Activated T-helper 2 cell treated with anti-CD3 and anti-CD28 coated beads, Interferon-gamma antibody, Interleukin-2, Interleukin-4, amounts not matched to agents 10 μg/mL and 5 μg/mL and 100 μg/mL, durations not matched to agents 14 hours and 24 hours and 36 hours (primary cell): Measurements from ENCODE around the gene SORCS1. TPM values are rescaled to one million over a fixed set of nuclear protein-coding genes. Genes with fewer than 3 reads are reported as not detected.

Experiments
- DNase-seq: peaks from one replicate; pipeline ENCODE4 v3.0.0; 2021; ENCODE audit warnings: low spot score
- H3K27ac Mint-ChIP-seq: one replicate; pipeline ENCODE4 v1.8.0; 2021; ENCODE audit warnings: mixed read lengths
- H3K27me3 Mint-ChIP-seq: one replicate; pipeline ENCODE4 v1.8.0; 2021; ENCODE audit warnings: low read depth, mixed read lengths
- H3K36me3 Mint-ChIP-seq: one replicate; pipeline ENCODE4 v1.8.0; 2021; ENCODE audit warnings: low read depth, mixed read lengths
- H3K4me1 Mint-ChIP-seq: one replicate; pipeline ENCODE4 v1.8.0; 2021; ENCODE audit warnings: low read depth, mixed read lengths
- H3K4me3 Mint-ChIP-seq: one replicate; pipeline ENCODE4 v1.8.0; 2021; ENCODE audit warnings: low read depth, mild to moderate bottlenecking, moderate library complexity, mixed read lengths
- H3K9me3 Mint-ChIP-seq: one replicate; pipeline ENCODE4 v1.8.0; 2021; ENCODE audit warnings: mixed read lengths
- intact Hi-C: fragments of 100-400 bp; cut with micrococcal nuclease; formaldehyde crosslinking; loops from one replicate; pipeline ENCODE4 v1.15.1; 2023
- total RNA-seq: library from RNA; stranded (reverse); gene quantifications from 2 replicates; pipeline ENCODE4 v1.2.3, GENCODE V29; 2022

SORCS1 gene
- total RNA-seq, 1 donor from 2014 or later, result 0.09 TPM

DNA sequence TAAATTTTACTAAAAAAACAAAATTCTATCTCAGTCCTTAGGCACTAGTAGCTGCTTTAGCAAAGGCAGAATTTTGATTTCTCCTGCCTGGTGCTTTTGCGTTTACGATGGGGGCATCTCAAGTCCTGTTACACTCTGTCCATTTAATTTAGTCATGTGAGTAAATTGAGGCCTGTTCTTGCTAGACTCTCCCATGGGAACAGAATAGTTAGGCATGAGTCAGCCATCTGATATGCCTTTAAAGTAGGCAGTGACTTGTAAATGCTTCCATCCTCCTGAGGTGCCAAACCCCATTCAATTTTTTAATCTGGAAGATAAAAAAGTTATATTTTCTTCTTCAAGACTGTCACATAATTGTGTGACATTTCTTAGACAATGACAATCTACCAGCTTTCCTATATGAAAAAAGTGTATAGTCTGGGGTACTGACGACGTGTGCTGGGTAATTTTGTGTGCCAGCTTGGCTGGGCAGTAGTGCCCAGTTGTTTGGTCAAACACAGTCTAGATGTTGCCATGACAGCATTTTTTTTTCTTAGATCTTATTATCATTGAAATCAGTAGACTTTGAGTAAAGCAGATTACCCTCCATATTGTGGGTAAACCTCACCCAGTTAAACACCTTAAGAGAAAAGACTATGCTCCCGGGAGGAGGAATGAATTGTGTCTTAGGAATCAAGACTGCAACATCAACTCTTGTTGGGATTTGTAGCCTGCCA is 603.4 kb downstream of the SORCS1 start:
- peaks cover 4% of the 10 kb centered on the region for H3K9me3 Mint-ChIP-seq
- no peaks in the 10 kb centered on the region for H3K4me1 Mint-ChIP-seq
- DNase-seq, result no peak
- intact Hi-C loops, result no loop called here
- H3K36me3 Mint-ChIP-seq, result no peaks in the 10 kb centered on the region
- no peak overlapping the region for H3K4me3 Mint-ChIP-seq
- H3K27ac Mint-ChIP-seq, result no peak overlapping the region
- H3K27me3 Mint-ChIP-seq, result no peaks in the 10 kb centered on the region

DNA sequence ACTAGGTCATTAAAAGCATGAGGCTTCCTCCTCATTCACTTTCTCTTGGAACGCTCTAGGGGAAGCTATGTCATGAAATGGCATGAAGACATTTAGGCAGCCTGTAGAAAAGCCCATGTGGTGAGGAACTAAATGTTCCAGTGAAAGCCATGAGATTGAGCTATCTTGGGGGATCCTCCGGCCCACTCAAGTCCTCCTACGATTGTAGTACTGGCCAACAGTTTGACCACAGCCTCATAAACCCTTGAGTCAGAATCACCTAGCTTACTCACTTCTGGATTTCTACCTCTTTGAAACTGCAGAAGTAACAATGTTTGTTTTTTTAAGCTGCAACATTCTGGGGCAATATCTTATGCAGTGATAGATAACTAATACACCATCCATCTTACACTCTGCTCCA is 605.1 kb downstream of the SORCS1 start:
- no peak overlapping the region for H3K4me3 Mint-ChIP-seq
- DNase-seq, result no peak
- H3K27ac Mint-ChIP-seq, result no peak overlapping the region
- no peaks in the 10 kb centered on the region for H3K36me3 Mint-ChIP-seq
- H3K4me1 Mint-ChIP-seq, result no peaks in the 10 kb centered on the region
- H3K27me3 Mint-ChIP-seq, result no peaks in the 10 kb centered on the region
- H3K9me3 Mint-ChIP-seq, result peaks cover 4% of the 10 kb centered on the region
- intact Hi-C loops, result no loop called here

- Mint-ChIP-seq H3K4me1 (no peaks in the 10 kb centered on the region), H3K9me3 (peaks cover 4% of the 10 kb centered on the region), H3K36me3 (no peaks in the 10 kb centered on the region), H3K27me3 (no peaks in the 10 kb centered on the region), H3K4me3 (no peak overlapping the region), H3K27ac (no peak overlapping the region)
- no peak for DNase-seq
- intact Hi-C loops, result no loop called here
Measured at GRCh38 chr10:106557951-106558733, 606.4 kb downstream of the SORCS1 start.

DNA sequence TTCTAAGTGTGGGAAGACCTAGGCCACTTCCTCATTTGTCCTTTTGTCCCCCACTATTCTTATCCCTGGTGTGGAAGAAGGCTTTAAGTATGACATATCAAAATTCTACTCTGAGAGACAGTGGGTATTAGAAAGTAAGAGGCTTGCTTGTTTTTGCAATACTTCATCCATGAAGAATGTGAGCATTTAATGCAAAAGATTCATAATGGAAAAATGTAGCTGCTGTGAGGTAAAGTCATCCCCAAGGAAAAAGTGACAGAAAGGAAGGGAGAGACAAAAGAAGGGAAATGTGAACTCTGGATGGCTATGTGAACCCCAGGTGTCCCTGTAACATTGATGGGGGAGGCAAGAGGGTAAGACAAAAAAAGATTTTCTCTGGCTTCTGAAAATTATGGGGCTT is 607.5 kb downstream of the SORCS1 start:
- Mint-ChIP-seq H3K27ac (no peak overlapping the region), H3K36me3 (no peaks in the 10 kb centered on the region), H3K9me3 (peaks cover 4% of the 10 kb centered on the region), H3K27me3 (no peaks in the 10 kb centered on the region), H3K4me3 (no peak overlapping the region), H3K4me1 (no peaks in the 10 kb centered on the region)
- DNase-seq, result no peak
- intact Hi-C loops, result no loop called here

- no peak for DNase-seq
- H3K4me1 Mint-ChIP-seq, result no peaks in the 10 kb centered on the region
- H3K9me3 Mint-ChIP-seq, result peaks cover 4% of the 10 kb centered on the region
- intact Hi-C loops, result no loop called here
- H3K27me3 Mint-ChIP-seq, result no peaks in the 10 kb centered on the region
- no peaks in the 10 kb centered on the region for H3K36me3 Mint-ChIP-seq
- H3K27ac Mint-ChIP-seq, result no peak overlapping the region
- no peak overlapping the region for H3K4me3 Mint-ChIP-seq
Measured at GRCh38 chr10:106555599-106555998, 608.9 kb downstream of the SORCS1 start.

- Mint-ChIP-seq H3K4me3 (no peak overlapping the region), H3K4me1 (no peaks in the 10 kb centered on the region), H3K27ac (no peak overlapping the region), H3K9me3 (no peaks in the 10 kb centered on the region), H3K27me3 (no peaks in the 10 kb centered on the region), H3K36me3 (no peaks in the 10 kb centered on the region)
- intact Hi-C loops, result no loop called here
- no peak for DNase-seq
Measured at GRCh38 chr10:106551501-106552062, 612.9 kb downstream of the SORCS1 start.

- Mint-ChIP-seq H3K27ac (no peak overlapping the region), H3K4me3 (no peak overlapping the region), H3K9me3 (no peaks in the 10 kb centered on the region), H3K27me3 (no peaks in the 10 kb centered on the region), H3K4me1 (no peaks in the 10 kb centered on the region), H3K36me3 (no peaks in the 10 kb centered on the region)
- intact Hi-C loops, result no loop called here
- no peak for DNase-seq
Measured at GRCh38 chr10:106548832-106549231, 615.7 kb downstream of the SORCS1 start.

GRCh38 chr10:106547047-106547635 is 617.4 kb downstream of the SORCS1 start:
- DNase-seq, result no peak

GRCh38 chr10:106542461-106542860 is 622.0 kb downstream of the SORCS1 start:
- Mint-ChIP-seq H3K27ac (no peak overlapping the region), H3K4me3 (no peak overlapping the region), H3K36me3 (no peaks in the 10 kb centered on the region), H3K9me3 (peaks cover 4% of the 10 kb centered on the region), H3K4me1 (no peaks in the 10 kb centered on the region), H3K27me3 (no peaks in the 10 kb centered on the region)
- no peak for DNase-seq
- intact Hi-C loops, result no loop called here

More at GRCh38 chr10:106547047-106547635, 617.4 kb downstream of the SORCS1 start:
- Mint-ChIP-seq H3K27ac (no peak overlapping the region), H3K27me3 (no peaks in the 10 kb centered on the region), H3K4me3 (no peak overlapping the region), H3K36me3 (no peaks in the 10 kb centered on the region), H3K9me3 (peaks cover 3% of the 10 kb centered on the region), H3K4me1 (no peaks in the 10 kb centered on the region)
- intact Hi-C loops, result no loop called here

GRCh38 chr10:106540645-106541044 is 623.9 kb downstream of the SORCS1 start:
- Mint-ChIP-seq H3K4me3 (no peak overlapping the region), H3K36me3 (no peaks in the 10 kb centered on the region), H3K9me3 (peaks cover 4% of the 10 kb centered on the region), H3K27ac (no peak overlapping the region), H3K27me3 (no peaks in the 10 kb centered on the region), H3K4me1 (no peaks in the 10 kb centered on the region)
- intact Hi-C loops, result no loop called here
- no peak for DNase-seq

DNA sequence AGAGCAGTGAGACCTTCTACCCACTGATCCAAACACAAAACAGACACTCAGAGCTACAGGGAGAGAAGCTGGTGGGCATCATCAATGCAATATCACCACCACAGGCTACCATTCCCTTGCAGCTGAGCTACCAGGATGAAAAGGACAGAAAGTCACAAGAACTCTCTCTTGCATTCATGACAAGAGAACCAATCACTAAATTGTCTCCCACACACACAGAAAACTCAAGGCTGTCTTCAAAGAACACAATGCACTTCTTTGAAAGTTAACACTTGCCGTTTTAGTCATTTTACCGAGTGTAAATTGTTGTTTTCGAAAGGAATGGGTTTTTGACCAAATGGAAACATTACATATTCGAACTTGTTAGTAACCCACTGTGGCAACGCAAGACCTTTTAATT is 626.6 kb downstream of the SORCS1 start:
- no peak overlapping the region for H3K27ac Mint-ChIP-seq
- intact Hi-C loops, result no loop called here
- DNase-seq, result no peak

DNA sequence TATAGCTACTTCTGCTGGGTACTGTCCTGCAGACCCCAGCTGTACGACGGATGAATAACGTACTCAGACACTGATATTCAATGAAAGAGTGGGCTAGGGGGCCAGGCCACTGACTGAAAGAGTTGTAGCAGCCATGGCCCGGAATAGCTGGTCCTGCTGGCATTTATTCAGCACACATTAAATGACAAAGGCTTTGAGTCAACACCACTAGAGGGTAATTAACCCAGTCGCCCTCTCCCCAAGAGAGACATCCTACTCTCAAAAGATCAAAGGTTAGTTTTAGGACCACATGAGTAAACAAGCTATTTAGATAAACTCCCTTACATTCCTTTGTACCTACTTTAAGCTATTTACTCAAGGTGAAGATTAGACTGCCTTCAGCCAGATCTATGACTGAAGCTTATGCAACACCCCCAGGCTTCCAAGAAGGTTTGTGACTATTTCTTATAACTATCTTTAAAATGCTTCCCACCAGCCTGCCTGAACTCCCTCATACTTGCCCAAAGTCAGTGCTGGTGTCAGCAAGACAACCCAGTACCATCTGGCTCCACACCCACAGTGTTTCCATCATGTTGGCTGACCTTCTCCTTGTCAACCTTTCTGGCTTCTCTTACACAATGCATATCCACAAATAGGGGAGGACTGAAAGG is 629.1 kb downstream of the SORCS1 start:
- no peaks in the 10 kb centered on the region for H3K27me3 Mint-ChIP-seq
- no peaks in the 10 kb centered on the region for H3K9me3 Mint-ChIP-seq
- intact Hi-C loops, result no loop called here
- no peaks in the 10 kb centered on the region for H3K36me3 Mint-ChIP-seq
- H3K27ac Mint-ChIP-seq, result no peak overlapping the region
- H3K4me1 Mint-ChIP-seq, result no peaks in the 10 kb centered on the region
- DNase-seq, result no peak
- no peak overlapping the region for H3K4me3 Mint-ChIP-seq

More for the DNA sequence above, 626.6 kb downstream of the SORCS1 start:
- Mint-ChIP-seq H3K27me3 (no peaks in the 10 kb centered on the region), H3K36me3 (no peaks in the 10 kb centered on the region), H3K4me1 (no peaks in the 10 kb centered on the region), H3K9me3 (peaks cover 4% of the 10 kb centered on the region), H3K4me3 (no peak overlapping the region)
